ENCODE measurements around the gene CCDC51. TPM values are rescaled to one million over a fixed set of nuclear protein-coding genes. Genes with fewer than 3 reads are reported as not detected.

CCDC51 gene
- total and polyA plus RNA-seq, 2 of the 13 experiments (the other 11 are each of a cell fraction or from before 2014, with no cell fraction given) = 18.1 to 29.4 TPM

- TF ChIP-seq ZNF276 (CRISPR knock-in tag; IDR thresholded peaks at IDR 0.05; ENCODE audit: low read depth) = no peak
- TF ChIP-seq ZBTB4 (CRISPR knock-in tag; IDR thresholded peaks at IDR 0.05; ENCODE audit: borderline replicate concordance) = no peak
- no peak for TF ChIP-seq ZBTB43 (CRISPR knock-in tag; conservative IDR thresholded peaks at IDR 0.05)
- 0 out of 2 replicates have a peak, but pooled peaks have one; percentile 26 for TF ChIP-seq ZBTB20 (CRISPR knock-in tag; IDR thresholded peaks at IDR 0.05; ENCODE audit: borderline replicate concordance, low read depth)
- peak; percentile 48 for TF ChIP-seq SAP130 (CRISPR knock-in tag; IDR thresholded peaks at IDR 0.05; ENCODE audit: low read depth)
- no peak for TF ChIP-seq NFYC (CRISPR knock-in tag; IDR thresholded peaks at IDR 0.05)
- TF ChIP-seq GRHL1 (CRISPR knock-in tag; conservative IDR thresholded peaks at IDR 0.05) = no peak
- TF ChIP-seq FOXK2 (IDR thresholded peaks at IDR 0.05) = no peak
- no peak for TF ChIP-seq KDM4B (CRISPR knock-in tag; IDR thresholded peaks at IDR 0.05)
- no peak for TF ChIP-seq IRX3 (CRISPR knock-in tag; IDR thresholded peaks at IDR 0.05; ENCODE audit: borderline replicate concordance, low read depth)
- TF ChIP-seq HIVEP1 (CRISPR knock-in tag; IDR thresholded peaks at IDR 0.05) = 0 out of 2 replicates have a peak, but pooled peaks have one; percentile 36
- no peak for TF ChIP-seq YEATS4 (CRISPR knock-in tag; IDR thresholded peaks at IDR 0.05; ENCODE audit: borderline replicate concordance)
- TF ChIP-seq ZNF337 (CRISPR knock-in tag; IDR thresholded peaks at IDR 0.05; ENCODE audit: borderline replicate concordance, low read depth) = no peak
- TF ChIP-seq PATZ1 (CRISPR knock-in tag; IDR thresholded peaks at IDR 0.05) = peak; percentile 58
- peak; percentile 59; the same call in 1 of the 2 replicates for TF ChIP-seq ZNF264 (CRISPR knock-in tag; IDR thresholded peaks at IDR 0.05)
- TF ChIP-seq KDM5B (CRISPR knock-in tag; IDR thresholded peaks at IDR 0.05; ENCODE audit: borderline replicate concordance) = no peak
- TF ChIP-seq ZNF713 (CRISPR knock-in tag; IDR thresholded peaks at IDR 0.05) = no peak
Measured at GRCh38 chr3:48433472-48434118, 6.3 kb downstream of the CCDC51 start (continued).

Data from HepG2 (cell line).